ENCODE results near the gene HOXC6. TPM values are rescaled to one million over a fixed set of nuclear protein-coding genes. Genes with fewer than 3 reads are reported as not detected.

Gene HOXC6
- total and polyA plus RNA-seq, 11 donors: 0.04 to 0.40 (median 0.08) TPM; not detected in 8

DNA sequence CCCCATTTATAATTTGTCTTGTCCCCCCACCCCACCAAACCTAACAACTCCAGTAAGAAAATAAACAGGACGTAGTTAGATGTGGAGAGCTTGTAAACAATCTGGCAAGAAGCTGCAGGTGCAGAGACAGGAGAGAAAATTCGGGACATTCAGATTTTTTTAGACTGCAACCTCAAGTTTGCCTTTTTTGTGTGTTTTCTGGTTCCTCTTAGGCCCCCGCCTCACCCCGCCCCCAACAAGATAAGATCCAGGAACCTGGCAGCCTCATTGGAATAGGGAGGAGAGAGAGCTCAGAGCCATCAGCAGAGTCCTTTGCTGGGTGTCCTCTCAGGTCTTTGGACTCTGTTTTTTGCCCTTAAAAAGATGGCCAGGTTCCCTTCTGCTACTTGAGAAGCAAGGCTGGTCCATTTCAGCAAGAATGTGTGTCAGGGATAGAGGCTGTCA lies 40.4 kb upstream of the HOXC6 start:
- ATAC-seq: no peak
- Histone ChIP-seq H3K4me1 (peaks cover 0 to 27% (median 13%) of the 10 kb centered on the region in 12 donors), H3K27ac (no peak overlapping the region), H3K27me3 (peaks cover 75 to 100% (median 98%) of the 10 kb centered on the region in 9 donors), H3K9me3 (no peaks in the 10 kb centered on the region), H3K36me3 (no peaks in the 10 kb centered on the region), H3K4me3 (no peak overlapping the region)
- no peak for TF ChIP-seq POLR2A (IDR thresholded peaks at IDR 0.05)
- TF ChIP-seq, protein P1, sequence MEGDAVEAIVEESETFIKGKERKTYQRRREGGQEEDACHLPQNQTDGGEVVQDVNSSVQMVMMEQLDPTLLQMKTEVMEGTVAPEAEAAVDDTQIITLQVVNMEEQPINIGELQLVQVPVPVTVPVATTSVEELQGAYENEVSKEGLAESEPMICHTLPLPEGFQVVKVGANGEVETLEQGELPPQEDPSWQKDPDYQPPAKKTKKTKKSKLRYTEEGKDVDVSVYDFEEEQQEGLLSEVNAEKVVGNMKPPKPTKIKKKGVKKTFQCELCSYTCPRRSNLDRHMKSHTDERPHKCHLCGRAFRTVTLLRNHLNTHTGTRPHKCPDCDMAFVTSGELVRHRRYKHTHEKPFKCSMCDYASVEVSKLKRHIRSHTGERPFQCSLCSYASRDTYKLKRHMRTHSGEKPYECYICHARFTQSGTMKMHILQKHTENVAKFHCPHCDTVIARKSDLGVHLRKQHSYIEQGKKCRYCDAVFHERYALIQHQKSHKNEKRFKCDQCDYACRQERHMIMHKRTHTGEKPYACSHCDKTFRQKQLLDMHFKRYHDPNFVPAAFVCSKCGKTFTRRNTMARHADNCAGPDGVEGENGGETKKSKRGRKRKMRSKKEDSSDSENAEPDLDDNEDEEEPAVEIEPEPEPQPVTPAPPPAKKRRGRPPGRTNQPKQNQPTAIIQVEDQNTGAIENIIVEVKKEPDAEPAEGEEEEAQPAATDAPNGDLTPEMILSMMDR (IDR thresholded peaks at IDR 0.05): no peak
- intact Hi-C loops (cut with DNase I): loop anchor here in 1 of 10 donors (5.0 kb wide), 1 partner anchor 211 kb away; no protein-coding TSS in a partner anchor
- no peak for DNase-seq
- WGBS, 4 donors: 9 to 18% (median 12%) methylated on average over 4 of the region's 4 CpGs

DNA sequence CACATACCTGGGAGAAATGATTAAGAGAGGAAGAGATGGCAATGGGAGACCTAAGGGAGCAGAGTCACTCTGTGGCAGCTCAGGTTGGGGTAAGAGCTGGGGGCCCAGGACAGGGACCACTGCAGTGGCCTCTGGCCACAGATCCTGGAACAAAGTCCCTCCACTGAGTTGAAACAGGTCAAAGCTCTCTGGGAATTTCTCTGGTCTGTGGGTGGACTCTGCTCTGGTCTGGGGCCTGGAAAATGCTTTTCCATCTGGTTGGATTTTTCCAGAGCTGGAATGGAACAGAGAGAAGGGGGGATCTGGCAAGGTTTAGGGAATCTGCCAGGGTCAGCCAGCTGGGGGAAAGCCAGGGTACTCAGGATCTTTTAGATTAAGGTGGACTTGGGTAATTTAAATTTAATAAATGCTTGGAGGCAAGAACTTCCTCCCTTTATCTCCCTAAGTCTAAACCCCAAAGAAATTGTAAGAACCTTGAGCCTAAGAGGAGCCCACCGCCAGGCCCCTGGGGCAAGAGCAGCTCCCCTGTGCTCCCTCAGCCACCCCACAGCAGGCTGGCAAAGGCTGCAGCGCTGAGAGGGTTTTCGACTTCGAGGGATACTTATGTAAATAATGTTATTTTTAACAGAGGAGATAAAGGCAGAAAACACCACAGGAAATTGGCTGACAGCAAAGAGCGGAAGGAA lies 39.6 kb upstream of the HOXC6 start:
- Histone ChIP-seq H3K4me1 (peaks cover 0 to 27% (median 14%) of the 10 kb centered on the region in 12 donors), H3K27me3 (peaks cover 75 to 100% (median 98%) of the 10 kb centered on the region in 9 donors), H3K27ac (no peak overlapping the region), H3K36me3 (no peaks in the 10 kb centered on the region), H3K4me3 (no peak overlapping the region), H3K9me3 (no peaks in the 10 kb centered on the region)
- intact Hi-C loops (cut with DNase I): loop anchor here in 1 of 10 donors (5.0 kb wide), 1 partner anchor 211 kb away; no protein-coding TSS in a partner anchor
- TF ChIP-seq, protein P1 (IDR thresholded peaks at IDR 0.05): no peak
- no peak for TF ChIP-seq POLR2A (IDR thresholded peaks at IDR 0.05)
- 1 to 8% (median 4%) methylated on average over 5 of the region's 5 CpGs for WGBS, 4 donors
- DNase-seq: no peak
- no peak for ATAC-seq

DNA sequence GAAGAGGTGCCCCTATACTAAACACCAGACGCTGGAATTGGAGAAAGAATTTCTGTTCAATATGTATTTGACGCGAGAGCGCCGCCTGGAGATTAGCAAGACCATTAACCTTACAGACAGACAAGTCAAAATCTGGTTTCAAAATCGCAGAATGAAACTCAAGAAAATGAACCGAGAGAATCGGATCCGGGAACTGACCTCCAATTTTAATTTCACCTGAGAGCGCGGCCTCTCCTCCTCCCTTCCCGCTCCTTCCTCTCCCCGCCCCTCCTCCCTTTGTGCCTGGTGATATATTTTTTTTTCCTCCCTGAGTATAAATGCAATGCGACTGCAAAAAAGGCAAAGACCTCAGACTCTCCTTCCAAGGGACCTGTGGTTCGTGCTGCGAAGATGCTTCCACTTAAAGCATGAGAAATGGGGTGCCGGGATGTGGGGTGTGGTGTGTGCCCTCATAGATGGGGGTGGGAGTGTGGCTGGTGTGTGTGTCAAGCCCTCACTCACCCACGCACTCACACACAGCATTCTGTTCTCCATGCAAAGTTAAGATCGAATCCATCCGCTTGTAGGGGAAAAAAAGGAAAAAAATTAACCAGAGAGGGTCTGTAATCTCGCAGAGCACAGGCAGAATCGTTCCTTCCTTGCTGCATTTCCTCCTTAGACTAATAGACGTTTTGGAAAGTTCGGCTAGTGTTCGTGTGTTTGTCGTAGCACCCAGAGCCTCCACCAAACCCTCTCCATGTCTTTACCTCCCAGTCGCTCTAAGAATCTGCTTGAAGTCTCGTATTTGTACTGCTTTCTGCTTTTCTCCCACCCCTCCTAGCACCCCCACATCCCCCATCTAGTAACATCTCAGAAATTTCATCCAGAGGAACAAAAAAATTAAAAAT lies 38.8 kb upstream of the HOXC6 start:
- no peak overlapping the region for H3K27ac ChIP-seq
- ATAC-seq (no peak), DNase-seq (peak in 1 of 5 donors; percentile 24)
- WGBS, 4 donors: 5% methylated on average over 28 of the region's 28 CpGs
- H3K27me3 ChIP-seq: peaks cover 74 to 100% (median 97%) of the 10 kb centered on the region in 9 donors
- peaks cover 0 to 35% (median 19%) of the 10 kb centered on the region in 12 donors for H3K4me1 ChIP-seq
- no peak overlapping the region for H3K4me3 ChIP-seq
- intact Hi-C loops (cut with DNase I): loop anchor here in 1 of 10 donors (5.0 kb wide), 1 partner anchor 212 kb away; no protein-coding TSS in a partner anchor
- TF ChIP-seq, protein P1 (IDR thresholded peaks at IDR 0.05): peak in 4 of 12 donors; percentile 16 to 30 (median 26)
- TF ChIP-seq POLR2A (IDR thresholded peaks at IDR 0.05): no peak
- H3K36me3 ChIP-seq: no peaks in the 10 kb centered on the region
- H3K9me3 ChIP-seq: no peaks in the 10 kb centered on the region

Measured in heart left ventricle (tissue), 16 donors.